Measurements from ENCODE around the gene HELZ.
"Not testable (repeated sequence)": the region's sequence is repeated elsewhere in the genome, so short reads cannot be mapped to it uniquely, and the experiment has no call there.

DNA sequence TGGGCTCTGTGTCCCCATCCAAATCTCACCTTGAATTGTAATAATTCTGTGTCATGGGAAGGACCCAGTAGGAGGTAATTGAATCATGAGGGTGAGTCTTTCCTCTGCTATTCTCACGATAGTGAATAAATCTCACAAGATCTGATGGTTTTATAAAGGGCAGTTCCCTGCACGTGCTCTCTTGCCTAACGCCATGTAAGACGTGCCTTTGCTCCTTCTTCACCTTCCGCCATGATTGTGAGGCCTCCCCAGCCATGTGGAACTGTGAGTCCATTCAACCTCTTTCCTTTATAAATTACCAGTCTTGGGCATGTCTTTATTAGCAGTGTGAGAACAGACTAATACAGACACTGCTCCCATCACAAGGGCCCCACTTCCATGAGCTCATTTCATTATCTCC is 203.9 kb downstream of the HELZ start:
- TF ChIP-seq, protein P1, sequence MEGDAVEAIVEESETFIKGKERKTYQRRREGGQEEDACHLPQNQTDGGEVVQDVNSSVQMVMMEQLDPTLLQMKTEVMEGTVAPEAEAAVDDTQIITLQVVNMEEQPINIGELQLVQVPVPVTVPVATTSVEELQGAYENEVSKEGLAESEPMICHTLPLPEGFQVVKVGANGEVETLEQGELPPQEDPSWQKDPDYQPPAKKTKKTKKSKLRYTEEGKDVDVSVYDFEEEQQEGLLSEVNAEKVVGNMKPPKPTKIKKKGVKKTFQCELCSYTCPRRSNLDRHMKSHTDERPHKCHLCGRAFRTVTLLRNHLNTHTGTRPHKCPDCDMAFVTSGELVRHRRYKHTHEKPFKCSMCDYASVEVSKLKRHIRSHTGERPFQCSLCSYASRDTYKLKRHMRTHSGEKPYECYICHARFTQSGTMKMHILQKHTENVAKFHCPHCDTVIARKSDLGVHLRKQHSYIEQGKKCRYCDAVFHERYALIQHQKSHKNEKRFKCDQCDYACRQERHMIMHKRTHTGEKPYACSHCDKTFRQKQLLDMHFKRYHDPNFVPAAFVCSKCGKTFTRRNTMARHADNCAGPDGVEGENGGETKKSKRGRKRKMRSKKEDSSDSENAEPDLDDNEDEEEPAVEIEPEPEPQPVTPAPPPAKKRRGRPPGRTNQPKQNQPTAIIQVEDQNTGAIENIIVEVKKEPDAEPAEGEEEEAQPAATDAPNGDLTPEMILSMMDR (IDR thresholded peaks at IDR 0.05 in 4 of 5, conservative IDR thresholded peaks at IDR 0.05 in 1 of 5), result not testable (repeated sequence)
- TF ChIP-seq POLR2A (IDR thresholded peaks at IDR 0.05), result not testable (repeated sequence)

Data from gastrocnemius medialis (tissue), 4 donors.